GM23338 (cell line): ENCODE measurements around the gene RAPGEF3. TPM values are rescaled to one million over a fixed set of nuclear protein-coding genes. Genes with fewer than 3 reads are reported as not detected.

ENCODE experiments used
- ATAC-seq: fragments of 200-7000 bp; cut with Tn5 transposase; 3 replicates; pipeline ENCODE4 v1.9.1; 2020
- DNase-seq: peaks from one replicate; pipeline ENCODE4 v3.0.0-alpha.2; 2015; ENCODE audit warnings: low spot score
- H2AFZ ChIP-seq: fragments of 200-600 bp; sonication (generic); 2 replicates; pipeline ENCODE4 v1.8.0; 2016; ENCODE audit warnings: antibody characterized with exemption, mild to moderate bottlenecking, moderate library complexity
- H3F3A ChIP-seq: fragments of 200-600 bp; sonication (generic); replicated peaks from 2 replicates; pipeline ENCODE4 v1.8.0; 2017; ENCODE audit warnings: antibody characterized with exemption, mixed run types, low read depth
- H3K27ac ChIP-seq: fragments of 200-600 bp; sonication (generic); 2 replicates; pipeline ENCODE4 v1.6.1; 2016; ENCODE audit warnings: low read depth
- H3K27me3 ChIP-seq: fragments of 200-600 bp; sonication (generic); 2 replicates; pipeline ENCODE4 v1.8.0; 2016; ENCODE audit warnings: mild to moderate bottlenecking, mixed run types, moderate library complexity; ENCODE audit not compliant: insufficient read depth
- H3K36me3 ChIP-seq: fragments of 200-600 bp; sonication (generic); 2 replicates; pipeline ENCODE4 v1.8.0; 2016; ENCODE audit warnings: mild to moderate bottlenecking; ENCODE audit not compliant: insufficient read depth
- H3K4me1 ChIP-seq: fragments of 200-600 bp; sonication (generic); 2 replicates; pipeline ENCODE4 v1.8.0; 2016; ENCODE audit warnings: mild to moderate bottlenecking, moderate library complexity; ENCODE audit not compliant: insufficient read depth
- H3K4me2 ChIP-seq: fragments of 200-600 bp; sonication (generic); 2 replicates; pipeline ENCODE4 v1.7.1; 2017; ENCODE audit warnings: mixed run types
- H3K4me3 ChIP-seq: fragments of 200-600 bp; sonication (generic); 2 replicates; pipeline ENCODE4 v1.6.1; 2016; ENCODE audit warnings: mixed run types
- H3K79me2 ChIP-seq: fragments of 200-600 bp; sonication (generic); replicated peaks from 2 replicates; pipeline ENCODE4 v1.8.0; 2017; ENCODE audit warnings: mild to moderate bottlenecking; ENCODE audit not compliant: insufficient read depth
- H3K9me2 ChIP-seq: fragments of 200-600 bp; sonication (generic); 2 replicates; pipeline ENCODE4 v1.8.0; 2017; ENCODE audit not compliant: insufficient read depth
- H4K20me1 ChIP-seq: fragments of 200-600 bp; sonication (generic); replicated peaks from 2 replicates; pipeline ENCODE4 v1.8.0; 2017; ENCODE audit warnings: mild to moderate bottlenecking; ENCODE audit not compliant: insufficient read depth
- H3K27ac Mint-ChIP-seq: 2 replicates; pipeline ENCODE4 v1.8.0; 2020; ENCODE audit warnings: inconsistent platforms, mild to moderate bottlenecking, moderate library complexity, mixed read lengths
- H3K27me3 Mint-ChIP-seq: 3 replicates; pipeline ENCODE4 v1.8.0; 2022; ENCODE audit warnings: low read depth, mild to moderate bottlenecking, moderate library complexity, mixed read lengths, inconsistent platforms; ENCODE audit not compliant: insufficient read depth, poor library complexity
- H3K36me3 Mint-ChIP-seq: 3 replicates; pipeline ENCODE4 v1.8.0; 2021; ENCODE audit warnings: low read depth, mild to moderate bottlenecking, inconsistent platforms, moderate library complexity, mixed read lengths
- H3K4me1 Mint-ChIP-seq: 3 replicates; pipeline ENCODE4 v1.8.0; 2020; ENCODE audit warnings: mild to moderate bottlenecking, inconsistent platforms, mixed read lengths
- H3K4me3 Mint-ChIP-seq: 3 replicates; pipeline ENCODE4 v1.8.0; 2021; ENCODE audit warnings: moderate library complexity, mild to moderate bottlenecking, inconsistent platforms, mixed read lengths
- H3K9me3 Mint-ChIP-seq: 3 replicates; pipeline ENCODE4 v1.8.0; 2020; ENCODE audit warnings: moderate library complexity, mild to moderate bottlenecking, inconsistent platforms, mixed read lengths
- CREB1 ChIP-seq: fragments of 250-450 bp; sonication (Bioruptor Pico); IDR thresholded peaks from 2 replicates; pipeline ENCODE4 v1.5.0; 2020; ENCODE audit warnings: low read depth, mild to moderate bottlenecking, moderate library complexity
- ETS1 ChIP-seq: IDR thresholded peaks from 2 replicates; pipeline ENCODE4 v1.6.1; 2016; ENCODE audit warnings: antibody characterized with exemption
- JUNB ChIP-seq: IDR thresholded peaks from one replicate; pipeline ENCODE4 v1.6.1; 2016; ENCODE audit warnings: antibody characterized with exemption; ENCODE audit not compliant: unreplicated experiment
- NANOG ChIP-seq: IDR thresholded peaks from 2 replicates; pipeline ENCODE4 v1.6.1; 2016; ENCODE audit warnings: antibody characterized with exemption, borderline replicate concordance
- POLR2AphosphoS5 ChIP-seq: IDR thresholded peaks from 2 replicates; pipeline ENCODE4 v1.6.1; 2016; ENCODE audit warnings: antibody characterized with exemption, low read depth
- REST ChIP-seq: IDR thresholded peaks from one replicate; pipeline ENCODE4 v1.6.1; 2018; ENCODE audit warnings: antibody characterized with exemption; ENCODE audit not compliant: unreplicated experiment
- ZNF331 ChIP-seq: fragments of 250-450 bp; sonication (Bioruptor Pico); IDR thresholded peaks from 2 replicates; pipeline ENCODE4 v1.5.0; 2020; ENCODE audit warnings: low read depth, mild to moderate bottlenecking, moderate library complexity
- ZNF462 ChIP-seq: fragments of 250-450 bp; sonication (Bioruptor Pico); IDR thresholded peaks from 2 replicates; pipeline ENCODE4 v1.5.0; 2020; ENCODE audit warnings: mild to moderate bottlenecking, moderate library complexity
- polyA plus RNA-seq: library from polyadenylated mRNA; unstranded; fragments of >200 nt; fragmentation: Nextera tagmentation; extraction: Ambion mirVana; gene quantifications from 2 replicates; pipeline ENCODE4 v1.2.1, GENCODE V29; 2016
- total RNA-seq: library from RNA; depleted of rRNA; stranded (reverse); fragments of >200 nt; shearing (Covaris generic); gene quantifications from 2 replicates; pipeline ENCODE4 v1.2.3, GENCODE V29; 2014

Gene RAPGEF3
- total and polyA plus RNA-seq, 2 experiments from 2014 or later: 2.3 to 11.8 TPM

GRCh38 chr12:47803191-47803875 is 44.7 kb upstream of the RAPGEF3 start:
- Mint-ChIP-seq H3K9me3 (peaks cover 2% of the 10 kb centered on the region; the same call in 2 of the 3 replicates), H3K27me3 (peaks cover 12% of the 10 kb centered on the region), H3K27ac (no peak overlapping the region), H3K4me3 (no peak overlapping the region), H3K4me1 (peaks cover 75% of the 10 kb centered on the region), H3K36me3 (peaks cover 18% of the 10 kb centered on the region)
- Histone ChIP-seq H2AFZ (no peak overlapping the region), H3K4me1 (peaks cover 16% of the 10 kb centered on the region), H4K20me1 (peaks cover 19% of the 10 kb centered on the region), H3K9me2 (no peaks in the 10 kb centered on the region), H3K4me2 (no peak overlapping the region), H3K4me3 (no peak overlapping the region), H3K79me2 (peaks cover 77% of the 10 kb centered on the region), H3K36me3 (no peaks in the 10 kb centered on the region), H3F3A (no peaks in the 10 kb centered on the region), H3K27me3 (no peaks in the 10 kb centered on the region), H3K27ac (no peak overlapping the region)
- TF ChIP-seq NANOG (no peak), REST (no peak), JUNB (no peak), POLR2AphosphoS5 (no peak), ZNF331 (CRISPR knock-in tag) (no peak), ETS1 (no peak), CREB1 (CRISPR knock-in tag) (no peak), ZNF462 (CRISPR knock-in tag) (no peak)
- no peak for ATAC-seq
- no peak for DNase-seq
